HG02938 (cell line): ENCODE results near the gene CCDC177.

Experiments used
- ATAC-seq: cut with Tn5 transposase; IDR thresholded peaks from one replicate; pipeline ENCODE4 v1.9.1; 2021; ENCODE audit warnings: mild to moderate bottlenecking, moderate library complexity; ENCODE audit not compliant: unreplicated experiment

The CCDC177 gene

DNA sequence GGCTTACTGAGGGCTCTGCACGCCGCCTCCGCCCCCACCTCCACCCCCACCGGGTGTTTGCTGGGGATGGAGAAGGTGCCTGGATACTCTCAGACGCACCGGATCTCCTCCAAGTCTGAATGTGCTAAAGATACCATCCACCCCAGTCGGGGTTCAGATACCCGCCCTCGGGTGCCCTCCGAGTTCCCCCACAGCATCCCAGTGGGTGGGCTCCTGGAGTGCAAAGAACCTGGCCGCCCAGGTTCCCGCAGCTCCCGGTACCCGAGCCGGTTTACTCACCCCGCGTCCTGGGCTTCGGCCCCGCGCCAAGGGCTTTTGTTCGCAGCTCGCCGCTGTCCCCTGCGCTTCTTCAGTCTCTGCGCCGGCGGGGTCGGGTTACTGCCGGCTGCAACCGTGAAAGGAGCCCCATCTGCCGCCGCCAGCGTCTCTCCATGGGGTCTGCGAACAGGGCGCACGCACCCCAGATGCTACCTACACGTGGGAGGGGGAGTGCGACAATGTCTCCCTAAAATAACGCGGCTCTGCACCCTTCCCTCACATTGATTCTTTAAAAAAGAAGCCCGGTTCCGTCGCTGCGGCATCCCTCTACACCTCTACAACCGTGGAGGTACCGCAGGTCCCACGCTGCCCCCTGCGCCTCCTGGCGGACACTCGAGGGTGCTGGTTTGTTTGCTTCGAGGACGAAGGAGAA lies at the start of gene CCDC177:
TSS of gene CCDC177 (minus strand) at position 609 of the 691 bp plus-strand sequence. CDS start 1,249 bp downstream, outside the sequence.
- no peak for ATAC-seq

DNA sequence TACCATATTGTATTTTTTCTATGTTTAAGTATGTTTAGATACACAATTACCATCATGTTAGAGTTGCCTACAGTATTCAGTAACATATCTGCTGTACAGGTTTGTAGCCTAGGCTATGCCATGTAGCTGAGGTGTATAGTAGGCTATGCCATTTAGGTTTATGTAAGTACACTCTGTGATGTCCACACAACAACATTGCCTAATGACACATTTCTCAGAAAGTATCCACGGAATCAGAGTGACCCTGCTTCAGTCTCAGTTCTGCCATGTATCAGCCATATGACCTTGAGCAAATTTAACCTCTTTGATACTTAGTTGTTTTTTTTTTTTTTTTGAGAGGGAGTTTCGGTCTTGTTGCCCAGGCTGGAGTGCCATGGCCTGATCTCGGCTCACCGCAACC lies 49.5 kb upstream of the CCDC177 start:
- no peak for ATAC-seq

DNA sequence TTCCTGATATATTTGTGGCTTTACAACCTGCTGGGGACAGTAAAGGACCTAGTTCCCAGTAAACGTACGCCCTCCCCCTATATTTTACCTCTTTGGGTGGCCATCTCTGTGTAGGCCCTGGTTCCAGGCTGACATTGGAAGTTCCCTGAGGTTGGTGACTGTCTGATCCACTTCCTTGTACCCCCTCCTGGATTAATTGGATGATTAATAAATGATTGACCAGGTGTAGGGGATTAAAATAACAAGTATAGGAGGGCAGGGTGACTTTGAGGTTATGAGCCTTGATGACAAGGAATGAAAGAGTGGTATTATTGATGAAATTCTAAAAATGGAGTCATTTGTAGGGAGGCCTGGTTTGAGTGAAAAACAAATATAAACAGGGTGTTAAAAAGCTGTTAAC lies 46.3 kb upstream of the CCDC177 start:
- no peak for ATAC-seq

DNA sequence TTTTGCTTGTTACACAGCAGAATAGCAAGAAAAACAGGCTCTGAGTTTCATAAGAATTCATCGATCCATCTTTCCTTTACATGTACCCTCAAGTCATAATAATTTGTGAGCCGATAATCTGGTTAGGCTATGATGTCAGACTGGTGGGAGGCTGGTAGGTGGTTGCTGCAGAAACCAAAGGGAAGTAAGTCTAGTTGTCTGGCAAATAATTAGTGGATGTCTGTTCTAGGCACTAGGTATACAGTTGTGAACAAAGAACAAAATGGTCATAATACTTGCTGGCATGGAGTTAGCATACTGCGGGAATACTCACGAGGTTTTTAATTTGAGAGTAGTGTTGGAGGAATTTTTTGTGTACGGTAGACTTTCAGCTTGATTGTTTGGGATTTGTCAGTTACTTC lies 45.5 kb upstream of the CCDC177 start:
- no peak for ATAC-seq

DNA sequence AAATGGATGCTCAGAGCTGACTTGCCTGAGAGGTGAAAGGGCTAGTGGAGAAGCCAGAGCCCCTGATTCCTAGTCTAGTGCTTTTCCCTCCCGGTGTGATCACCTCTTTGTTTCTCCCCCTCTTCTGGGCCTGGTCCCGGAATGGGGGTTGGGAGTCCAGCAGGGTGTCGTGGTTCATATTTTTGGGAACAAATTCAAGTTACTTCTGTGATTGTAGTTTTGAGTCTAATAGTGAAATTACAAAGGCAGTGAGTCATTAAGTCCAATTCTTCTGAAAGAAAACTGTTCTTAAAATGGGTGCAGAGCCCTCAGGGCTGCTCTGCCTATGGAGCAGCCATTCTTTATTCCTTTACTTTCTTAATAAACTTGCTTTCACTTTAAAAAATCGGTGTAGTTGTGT lies 44.3 kb upstream of the CCDC177 start:
- no peak for ATAC-seq

DNA sequence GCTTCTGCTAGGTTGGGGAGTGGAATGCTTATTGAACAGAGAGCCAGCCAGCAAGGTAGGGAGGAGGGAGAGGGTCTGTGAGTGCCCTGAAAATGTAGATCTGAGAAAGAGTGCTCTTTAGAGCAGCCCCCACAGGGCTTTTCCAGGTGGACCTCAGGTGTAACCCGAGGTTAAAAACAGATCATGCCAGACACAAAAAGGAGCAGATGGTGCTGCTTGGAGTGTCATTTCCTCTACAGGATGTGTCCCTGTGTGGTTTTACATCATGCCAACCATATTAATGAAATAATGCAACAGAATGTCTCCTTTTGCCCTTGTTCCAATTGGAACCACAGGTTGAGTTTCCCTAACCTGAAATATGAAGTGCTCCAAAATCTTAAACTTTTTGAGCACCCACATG lies 43.1 kb upstream of the CCDC177 start:
- ATAC-seq, result no peak

DNA sequence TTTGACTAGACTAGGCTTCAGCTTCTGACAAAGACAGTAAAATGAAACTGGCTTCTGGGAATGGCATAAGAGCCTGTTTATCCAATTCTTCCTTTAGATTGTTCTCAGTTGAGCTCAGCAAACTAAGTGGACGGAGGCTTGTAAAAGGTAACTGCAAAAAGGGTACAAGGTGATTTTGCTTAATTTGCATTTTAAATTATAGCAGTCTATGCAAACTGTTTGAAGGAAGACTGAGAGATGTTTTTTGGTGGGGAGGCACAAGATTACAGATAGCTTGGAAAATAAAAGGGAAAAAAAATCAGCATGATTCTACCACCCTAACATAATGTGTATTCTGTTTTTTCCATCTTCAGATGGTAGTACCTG lies 41.7 kb upstream of the CCDC177 start:
- no peak for ATAC-seq

DNA sequence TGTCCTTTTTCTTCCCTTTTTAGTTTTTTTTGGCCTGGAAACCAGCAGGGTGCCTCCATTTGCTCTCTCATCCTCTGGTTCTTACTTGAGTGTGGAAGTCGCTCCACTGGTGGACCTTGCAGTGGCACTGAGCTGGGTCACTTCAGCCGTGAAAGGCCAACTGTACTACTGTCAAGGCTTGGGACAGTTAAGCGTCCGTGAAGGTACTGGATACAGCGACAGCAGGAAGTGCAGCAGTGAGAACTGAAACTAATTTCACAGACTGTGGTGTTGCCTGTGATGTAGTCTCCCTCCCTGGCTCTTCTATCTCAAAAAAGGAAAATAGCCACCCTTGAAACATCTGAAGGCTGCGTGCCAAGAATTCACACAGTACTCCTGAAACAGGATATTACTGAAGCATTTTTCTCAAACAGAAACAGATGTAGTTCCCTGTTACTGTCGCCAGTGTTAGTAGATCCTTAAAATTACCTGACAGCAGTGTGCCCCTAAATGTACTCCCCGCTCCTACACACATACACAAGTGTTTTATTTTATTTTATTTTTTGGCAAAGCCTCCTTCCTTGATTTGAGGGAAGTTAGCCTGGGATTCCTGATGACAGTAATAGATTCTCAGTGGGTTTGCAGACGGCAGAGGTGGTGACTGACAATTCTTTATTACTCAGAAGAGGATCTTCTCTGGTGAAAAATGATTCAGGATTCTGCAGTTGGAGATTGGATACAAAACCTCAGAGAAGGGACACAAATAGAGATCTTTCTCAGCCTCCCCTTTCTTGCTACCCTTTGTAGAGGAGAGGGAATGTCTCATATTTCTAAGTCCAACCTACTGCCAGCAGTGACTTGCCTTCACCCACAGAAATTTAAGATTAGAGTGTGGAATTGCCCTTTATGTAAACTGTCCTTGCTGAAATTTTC lies 41.1 kb upstream of the CCDC177 start:
- peak; percentile 55 for ATAC-seq

DNA sequence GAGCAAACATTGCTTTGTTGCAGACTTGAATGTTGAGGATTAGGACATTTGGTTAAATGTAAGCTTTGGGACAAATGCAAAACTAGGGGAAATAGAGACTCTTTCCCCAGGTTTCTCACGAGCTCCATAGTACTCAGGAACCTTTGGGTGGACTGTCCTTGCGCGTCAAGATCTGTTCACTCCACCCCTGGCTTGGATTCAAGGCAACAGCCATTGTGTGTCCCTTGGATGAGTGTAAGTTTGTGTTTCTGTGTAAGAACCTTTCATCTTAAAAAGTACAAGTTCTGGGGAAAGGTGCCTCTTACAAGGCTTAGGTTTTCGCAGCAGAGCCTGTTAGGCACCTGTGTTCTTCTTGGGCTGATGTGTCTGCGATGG lies 40.4 kb upstream of the CCDC177 start:
- ATAC-seq, result no peak

DNA sequence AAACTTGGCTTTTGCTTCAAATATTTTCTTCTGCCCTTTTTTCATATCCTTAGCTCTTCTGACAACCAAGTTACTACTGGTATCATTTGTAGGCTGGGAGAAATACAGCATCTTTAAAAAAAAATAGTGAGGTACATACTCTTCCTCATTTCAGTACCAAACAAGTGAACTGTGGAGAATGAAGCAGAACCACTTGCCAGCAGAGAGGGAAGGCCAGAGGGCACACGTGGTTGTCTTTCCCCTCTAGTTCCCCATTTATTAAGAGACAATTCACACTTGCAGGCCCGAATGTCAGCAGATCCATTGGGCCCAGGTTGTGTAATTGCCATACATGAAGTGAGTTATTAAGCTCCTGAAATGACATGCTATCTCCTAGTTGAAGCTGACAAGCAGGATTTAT lies 39.9 kb upstream of the CCDC177 start:
- ATAC-seq, result no peak

DNA sequence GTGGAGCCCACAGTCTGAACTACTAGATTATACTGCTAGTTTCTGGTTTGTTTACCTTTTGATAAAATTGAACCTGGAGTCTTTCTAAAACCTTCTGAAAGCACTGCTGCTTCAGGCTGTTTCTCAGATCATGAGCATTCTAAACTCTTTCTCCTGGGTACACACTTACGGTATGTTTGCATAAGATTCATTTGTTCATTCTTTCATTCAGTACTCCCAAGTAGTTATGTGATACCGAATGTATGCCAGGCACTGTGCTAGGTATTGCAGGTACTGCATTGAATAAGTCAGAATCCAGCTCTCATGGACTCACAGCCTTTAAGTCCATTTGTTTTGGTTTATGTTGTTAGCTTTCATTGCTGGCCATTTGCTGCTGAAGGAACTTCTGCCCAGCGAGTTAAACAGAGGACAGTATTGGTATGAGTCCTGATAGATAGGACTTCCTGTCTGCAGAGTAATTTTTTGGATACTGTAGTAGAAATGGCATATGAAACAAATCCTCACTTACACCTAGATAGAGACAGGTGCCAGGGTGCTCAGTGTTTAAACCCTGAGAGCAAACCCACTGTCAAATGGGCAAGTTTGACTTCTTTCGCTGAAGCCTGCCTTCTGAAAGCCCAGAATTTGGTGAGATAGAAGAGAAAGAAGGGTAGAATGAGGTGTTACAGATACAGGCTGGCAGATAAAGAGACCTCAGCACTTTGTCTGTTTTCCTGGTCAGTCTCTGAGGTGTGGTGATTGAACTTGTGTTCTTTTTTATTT lies 38.8 kb upstream of the CCDC177 start:
- no peak for ATAC-seq

DNA sequence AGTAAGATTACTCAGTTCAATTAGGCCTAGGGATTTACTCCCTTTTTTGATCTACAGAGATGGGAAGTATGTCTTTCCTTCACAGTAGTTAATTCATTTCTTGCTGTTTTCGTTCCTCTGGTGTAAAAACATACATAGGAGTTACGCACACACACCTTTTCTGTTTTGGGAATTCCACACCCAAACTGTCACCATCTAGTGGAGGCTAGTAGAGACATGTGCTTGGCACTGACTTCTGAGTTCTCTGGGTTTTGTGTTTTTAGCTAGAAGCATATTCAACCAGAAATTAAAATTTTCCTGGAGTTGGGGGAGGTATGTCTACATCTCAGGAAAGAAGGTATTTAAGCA lies 38.1 kb upstream of the CCDC177 start:
- ATAC-seq, result no peak

DNA sequence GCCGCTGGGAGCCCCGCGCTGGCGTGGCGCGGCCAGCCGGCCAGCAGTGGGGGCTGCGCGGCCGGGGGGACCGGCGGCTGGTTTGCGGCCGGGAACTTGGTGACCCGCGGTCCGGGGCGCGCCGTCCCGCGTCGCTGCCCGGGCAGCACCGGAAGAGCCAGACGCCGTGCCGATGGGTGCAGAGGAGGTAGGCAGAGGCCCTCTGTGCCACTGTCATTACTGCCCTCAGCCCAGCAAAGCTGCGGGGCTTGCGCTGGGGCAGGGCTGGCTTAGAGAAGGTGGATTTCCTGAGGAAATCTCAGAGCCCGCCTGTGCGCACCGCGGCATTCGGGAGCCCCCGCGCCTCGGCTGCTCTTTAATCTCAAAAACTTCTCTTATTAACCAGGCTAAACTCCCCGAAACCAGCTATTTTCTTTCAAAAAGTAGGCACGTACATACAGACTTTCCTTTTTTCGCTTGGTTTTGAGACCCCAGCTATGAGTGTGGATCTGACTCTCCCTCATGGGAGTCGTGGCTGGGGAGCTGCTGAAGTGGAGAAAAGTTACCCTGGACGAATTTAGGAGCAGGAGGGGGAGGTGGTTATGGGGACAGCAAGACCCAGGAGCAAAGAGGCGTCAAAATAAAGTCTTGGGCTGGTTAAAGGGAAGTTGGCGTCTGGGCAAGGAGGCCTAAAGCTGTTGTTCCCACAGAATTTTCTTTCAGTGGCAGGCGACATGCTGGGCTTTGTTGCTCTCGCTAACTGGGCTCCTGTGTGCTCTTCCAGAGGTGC lies 37.5 kb upstream of the CCDC177 start:
- peak; percentile 1 for ATAC-seq

DNA sequence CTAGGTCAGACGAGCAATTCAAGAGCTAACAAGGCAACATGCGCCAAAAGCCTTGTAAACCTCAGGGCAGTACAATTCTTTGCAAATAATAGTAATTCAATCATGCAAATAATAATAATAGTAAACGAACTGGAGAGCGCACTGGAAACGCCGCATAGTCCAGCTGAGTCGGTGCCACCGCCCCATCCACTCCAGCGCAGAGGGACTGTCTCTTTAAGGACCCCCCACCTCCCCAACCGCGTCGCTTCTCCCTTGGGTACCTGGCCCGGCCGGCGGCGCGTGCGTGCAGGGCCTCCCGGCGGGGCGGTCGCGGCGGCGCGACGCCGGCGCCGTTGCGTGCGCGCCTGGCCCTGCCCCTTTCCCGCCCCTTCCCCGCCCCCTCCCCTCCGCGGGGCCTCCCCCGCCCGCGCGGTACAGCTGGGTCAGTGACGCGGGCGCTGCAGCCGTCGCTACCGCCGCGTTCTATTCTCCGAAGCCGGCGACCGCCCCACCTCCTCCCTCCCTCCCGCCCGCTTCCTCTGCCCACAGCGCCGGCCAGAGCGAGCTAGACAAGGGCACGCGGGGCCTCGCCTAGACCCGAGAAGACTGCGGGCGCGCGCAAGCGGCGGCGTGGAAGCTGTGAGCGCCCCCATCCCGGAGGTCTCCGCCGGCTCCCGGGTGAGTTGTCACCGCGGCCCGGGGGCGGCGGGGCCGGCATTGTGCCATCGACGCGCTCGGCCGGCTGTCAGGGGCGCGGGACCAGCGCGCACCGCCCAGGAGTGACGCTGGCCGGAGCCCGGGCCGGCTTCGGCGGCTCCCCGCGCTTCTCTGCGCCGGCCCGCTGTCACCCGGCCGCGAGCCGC lies 36.7 kb upstream of the CCDC177 start, which contains the start of gene SUSD6:
TSS of gene SUSD6 (plus strand) at position 425 of the 842 bp plus-strand sequence. CDS start 46,997 bp downstream, outside the sequence.
- ATAC-seq, result peak; percentile 41

DNA sequence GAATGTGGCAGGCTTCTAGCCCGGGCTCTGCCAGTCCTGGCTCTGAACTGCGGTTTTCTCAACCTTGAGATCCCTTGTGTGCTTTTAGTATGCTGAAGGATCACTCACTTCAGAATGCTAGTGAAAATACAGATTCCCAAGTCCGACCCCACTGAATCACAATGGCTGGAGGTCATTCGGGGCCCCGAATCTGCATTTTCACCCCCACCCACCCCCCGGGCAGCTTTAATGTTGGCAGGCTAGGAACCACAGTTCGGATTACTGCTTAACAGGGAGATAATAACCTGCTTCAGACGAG lies 36.2 kb upstream of the CCDC177 start:
- no peak for ATAC-seq

DNA sequence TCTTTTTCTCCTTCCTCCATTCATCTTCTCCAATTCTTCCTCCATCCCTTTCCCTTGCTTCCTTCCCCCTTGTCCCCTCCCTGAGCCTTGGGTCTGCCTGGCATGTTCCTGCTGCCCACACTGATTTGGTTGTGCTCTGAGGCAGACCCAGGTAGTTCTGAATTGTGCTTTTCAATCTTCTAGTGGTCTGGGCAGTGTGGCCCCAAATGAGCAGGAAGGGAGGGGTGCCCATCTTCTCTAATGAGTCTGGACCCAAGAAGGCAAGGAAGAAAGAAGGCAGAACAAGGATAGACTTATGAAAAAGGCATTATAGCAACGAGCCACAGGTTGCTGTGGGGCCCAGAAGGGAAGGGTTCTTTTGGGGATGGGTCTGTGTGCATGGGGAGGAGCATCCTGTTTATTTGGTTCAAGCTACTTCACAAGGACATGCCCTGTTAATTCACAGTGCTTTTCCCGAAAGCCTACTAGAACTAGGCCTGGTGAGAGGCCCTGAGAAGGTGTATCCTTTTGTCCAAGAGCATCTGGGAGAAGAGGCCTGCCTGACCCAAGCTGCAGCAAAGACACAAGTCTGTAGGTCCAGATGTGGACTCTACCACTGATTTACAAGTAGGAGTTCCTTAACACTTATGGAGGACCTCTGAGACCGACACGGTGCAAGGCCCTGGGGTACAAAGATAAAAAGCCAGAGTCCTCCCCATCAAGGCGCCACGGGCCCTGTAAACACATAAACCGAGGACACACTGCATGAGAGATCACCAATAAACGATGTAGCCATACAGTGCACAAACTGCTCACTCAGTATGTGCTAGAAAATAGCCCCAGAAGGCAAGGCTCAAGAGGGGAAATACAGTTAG lies 35.6 kb upstream of the CCDC177 start:
- no peak for ATAC-seq

DNA sequence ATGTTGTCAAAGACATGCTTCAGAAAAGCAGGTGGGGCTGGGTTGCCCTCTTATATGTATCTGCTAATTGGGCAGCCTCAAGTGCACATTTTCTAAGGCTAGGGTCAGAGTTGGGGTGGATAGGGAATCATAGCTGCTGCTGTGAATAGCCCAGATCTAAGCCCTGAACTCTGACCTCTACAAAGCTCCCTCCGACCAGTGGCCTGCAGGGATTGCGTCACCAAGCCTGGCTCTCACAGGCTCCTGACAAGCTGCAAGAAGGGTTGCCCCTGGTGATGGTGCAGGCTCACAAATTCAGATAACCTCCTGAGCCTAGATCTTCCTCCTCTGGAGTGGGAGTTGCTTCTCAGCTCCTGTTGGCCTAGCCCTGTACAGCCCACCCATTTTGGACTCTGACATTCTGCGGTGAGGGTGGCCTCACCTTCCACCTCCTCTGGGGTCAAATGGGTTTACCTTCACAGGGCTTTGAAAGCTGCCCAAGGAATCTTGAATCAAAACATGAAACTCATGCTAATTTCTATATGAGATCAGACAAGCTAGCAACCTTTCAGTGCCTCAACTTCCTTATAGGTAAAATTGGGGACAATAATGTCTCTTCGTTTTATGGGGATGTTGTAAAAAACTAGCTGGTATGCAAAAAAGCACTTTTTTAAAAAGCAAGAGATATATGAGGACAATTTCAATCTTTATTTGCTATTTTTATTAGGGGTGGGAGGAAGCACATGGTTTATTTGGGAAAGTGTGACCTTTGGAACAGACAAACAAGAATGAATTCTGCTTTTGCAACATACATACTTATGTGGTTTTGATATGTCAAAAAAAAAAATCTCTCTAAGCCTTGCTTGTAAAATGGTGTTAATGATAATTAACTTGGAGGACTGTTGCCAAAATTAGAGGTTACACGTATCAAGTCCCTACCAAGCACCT lies 31.9 kb upstream of the CCDC177 start:
- ATAC-seq, result no peak

DNA sequence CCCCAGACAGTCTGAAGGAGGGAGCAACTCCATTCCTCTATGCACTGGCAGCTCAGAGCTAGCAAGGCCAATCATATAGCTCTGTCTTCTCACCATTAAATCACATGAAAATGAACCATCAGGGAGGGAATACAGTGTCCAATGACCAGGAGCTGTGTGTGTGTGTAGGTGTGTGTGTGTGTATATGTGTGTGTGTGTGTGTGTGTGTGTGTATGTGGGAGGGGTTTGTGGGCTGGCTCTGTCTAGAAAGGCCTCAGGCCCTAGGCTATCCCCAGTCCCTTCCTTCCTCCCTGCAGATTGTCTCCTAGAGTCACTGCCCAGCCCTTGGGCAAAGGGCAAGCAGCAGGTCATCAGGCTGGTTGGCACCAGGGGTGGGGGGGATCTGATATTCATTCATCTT lies 31.1 kb upstream of the CCDC177 start:
- no peak for ATAC-seq
